Mucosa of rectum (tissue), 2 donors: Measurements from ENCODE around the gene PDZD8.

ENCODE experiments used
- H3K27ac ChIP-seq, 2 donors: one replicate each; pipeline ENCODE4 v1.7.0; 2013; ENCODE audit warnings: inconsistent platforms in 2 of 2, low read depth in 2 of 2, low read length in 2 of 2
- H3K27me3 ChIP-seq, 2 donors: one replicate each; pipeline ENCODE4 v1.7.0; 2013; ENCODE audit warnings: low read length in 2 of 2; ENCODE audit not compliant: control insufficient read depth in 2 of 2, insufficient read depth in 2 of 2
- H3K36me3 ChIP-seq, 2 donors: one replicate each; pipeline ENCODE4 v1.7.0; 2013; ENCODE audit warnings: low read length in 2 of 2; ENCODE audit not compliant: control insufficient read depth in 2 of 2, insufficient read depth in 2 of 2
- H3K4me1 ChIP-seq, 2 donors: one replicate each; pipeline ENCODE4 v1.7.0; 2013; ENCODE audit warnings: low read length in 2 of 2, mild to moderate bottlenecking in 1 of 2; ENCODE audit not compliant: control insufficient read depth in 2 of 2, insufficient read depth in 2 of 2
- H3K4me3 ChIP-seq, 2 donors: one replicate each; pipeline ENCODE4 v1.7.0; 2013; ENCODE audit warnings: low read length in 2 of 2
- H3K9ac ChIP-seq, 2 donors: one replicate each; pipeline ENCODE4 v1.7.0; 2013; ENCODE audit warnings: low read length in 2 of 2, low read depth in 1 of 2, mild to moderate bottlenecking in 1 of 2
- H3K9me3 ChIP-seq, 2 donors: one replicate each; pipeline ENCODE4 v1.7.0; 2013; ENCODE audit warnings: low read length in 2 of 2; ENCODE audit not compliant: control insufficient read depth in 2 of 2
- donor health status: healthy.
- donor health status: Normal muscosa, but diverticular disease.

The PDZD8 gene

GRCh38 chr10:117375360-117376178 lies at the start of gene PDZD8:
Gene PDZD8, minus strand, starts transcription at chr10:117375440. Its CDS starts 213 bp downstream, at chr10:117375227.
- H3K27ac ChIP-seq: peak within 1 kb of the TSS; percentile 90 to 91
- H3K27me3 ChIP-seq: peaks cover 0 to 4% of the 10 kb centered on the region in 2 donors
- H3K4me1 ChIP-seq: peaks cover 10 to 18% of the 10 kb centered on the region in 2 donors
- peak within 1 kb of the TSS; percentile 86 to 93 for H3K9ac ChIP-seq
- H3K4me3 ChIP-seq: peak within 1 kb of the TSS; percentile 97 to 99
- peaks cover 0 to 2% of the 10 kb centered on the region in 2 donors for H3K36me3 ChIP-seq
- H3K9me3 ChIP-seq: no peaks in the 10 kb centered on the region

- H3K27ac ChIP-seq: no peak overlapping the region
Measured at GRCh38 chr10:117424171-117424570, 48.9 kb upstream of the PDZD8 start.

GRCh38 chr10:117421985-117422384 lies 46.7 kb upstream of the PDZD8 start:
- Histone ChIP-seq H3K27me3 (no peaks in the 10 kb centered on the region), H3K4me1 (no peaks in the 10 kb centered on the region), H3K9ac (no peak overlapping the region), H3K36me3 (no peaks in the 10 kb centered on the region), H3K9me3 (no peaks in the 10 kb centered on the region), H3K4me3 (no peak overlapping the region), H3K27ac (no peak overlapping the region)

More at GRCh38 chr10:117424171-117424570, 48.9 kb upstream of the PDZD8 start:
- Histone ChIP-seq H3K27me3 (no peaks in the 10 kb centered on the region), H3K4me1 (no peaks in the 10 kb centered on the region), H3K4me3 (no peak overlapping the region), H3K9ac (no peak overlapping the region), H3K9me3 (no peaks in the 10 kb centered on the region), H3K36me3 (no peaks in the 10 kb centered on the region)

- Histone ChIP-seq H3K9me3 (no peaks in the 10 kb centered on the region), H3K36me3 (no peaks in the 10 kb centered on the region), H3K4me3 (no peak overlapping the region), H3K9ac (no peak overlapping the region), H3K27me3 (no peaks in the 10 kb centered on the region), H3K27ac (no peak overlapping the region), H3K4me1 (no peaks in the 10 kb centered on the region)
Measured at GRCh38 chr10:117420768-117421167, 45.5 kb upstream of the PDZD8 start.

- Histone ChIP-seq H3K27me3 (no peaks in the 10 kb centered on the region), H3K9me3 (no peaks in the 10 kb centered on the region), H3K4me1 (no peaks in the 10 kb centered on the region), H3K9ac (no peak overlapping the region), H3K27ac (no peak overlapping the region), H3K36me3 (no peaks in the 10 kb centered on the region), H3K4me3 (no peak overlapping the region)
Measured at GRCh38 chr10:117419921-117420320, 44.7 kb upstream of the PDZD8 start.

- Histone ChIP-seq H3K27me3 (no peaks in the 10 kb centered on the region), H3K4me1 (no peaks in the 10 kb centered on the region), H3K9me3 (no peaks in the 10 kb centered on the region), H3K4me3 (no peak overlapping the region), H3K9ac (no peak overlapping the region), H3K36me3 (no peaks in the 10 kb centered on the region), H3K27ac (no peak overlapping the region)
Measured at GRCh38 chr10:117419159-117419558, 43.9 kb upstream of the PDZD8 start.

- no peak overlapping the region for H3K27ac ChIP-seq
Measured at GRCh38 chr10:117418121-117418520, 42.9 kb upstream of the PDZD8 start.

GRCh38 chr10:117417196-117417595 lies 42.0 kb upstream of the PDZD8 start:
- Histone ChIP-seq H3K27ac (no peak overlapping the region), H3K9me3 (no peaks in the 10 kb centered on the region), H3K4me3 (no peak overlapping the region), H3K4me1 (no peaks in the 10 kb centered on the region), H3K36me3 (no peaks in the 10 kb centered on the region), H3K9ac (no peak overlapping the region), H3K27me3 (no peaks in the 10 kb centered on the region)

More at GRCh38 chr10:117418121-117418520, 42.9 kb upstream of the PDZD8 start:
- no peak overlapping the region for H3K9ac ChIP-seq
- no peaks in the 10 kb centered on the region for H3K9me3 ChIP-seq
- H3K36me3 ChIP-seq: no peaks in the 10 kb centered on the region
- H3K4me3 ChIP-seq: no peak overlapping the region
- no peaks in the 10 kb centered on the region for H3K27me3 ChIP-seq
- no peaks in the 10 kb centered on the region for H3K4me1 ChIP-seq

- Histone ChIP-seq H3K4me1 (no peaks in the 10 kb centered on the region), H3K27ac (no peak overlapping the region), H3K9me3 (no peaks in the 10 kb centered on the region), H3K9ac (no peak overlapping the region), H3K4me3 (no peak overlapping the region), H3K36me3 (no peaks in the 10 kb centered on the region), H3K27me3 (no peaks in the 10 kb centered on the region)
Measured at GRCh38 chr10:117413928-117414618, 38.8 kb upstream of the PDZD8 start.

- Histone ChIP-seq H3K9ac (no peak overlapping the region), H3K27ac (no peak overlapping the region), H3K4me1 (no peaks in the 10 kb centered on the region), H3K4me3 (no peak overlapping the region), H3K9me3 (no peaks in the 10 kb centered on the region), H3K36me3 (no peaks in the 10 kb centered on the region), H3K27me3 (no peaks in the 10 kb centered on the region)
Measured at GRCh38 chr10:117412469-117413010, 37.3 kb upstream of the PDZD8 start.
